Ishikawa (cell line): Measurements from ENCODE around the gene CFAP68.

Experiments
- CEBPB ChIP-seq: IDR thresholded peaks from 2 replicates; pipeline ENCODE4 v1.6.1; 2012
- CREB1 ChIP-seq: IDR thresholded peaks from 2 replicates; pipeline ENCODE4 v1.6.1; 2012; ENCODE audit warnings: low read depth
- EGR1 ChIP-seq: IDR thresholded peaks from 2 replicates; pipeline ENCODE4 v1.6.1; 2012
- EP300 ChIP-seq: IDR thresholded peaks from 2 replicates; pipeline ENCODE4 v1.6.1; 2012; ENCODE audit warnings: borderline replicate concordance
- FOXM1 ChIP-seq: IDR thresholded peaks from 2 replicates; pipeline ENCODE4 v1.6.1; 2012; ENCODE audit warnings: low read depth, borderline replicate concordance
- MAX ChIP-seq: IDR thresholded peaks from 2 replicates; pipeline ENCODE4 v1.6.1; 2012
- NFIC ChIP-seq: IDR thresholded peaks from 2 replicates; pipeline ENCODE4 v1.6.1; 2012
- RAD21 ChIP-seq: IDR thresholded peaks from 2 replicates; pipeline ENCODE4 v1.6.1; 2012; ENCODE audit warnings: low read depth
- REST ChIP-seq: IDR thresholded peaks from 2 replicates; pipeline ENCODE4 v1.6.1; 2012; ENCODE audit warnings: low read depth, mild to moderate bottlenecking
- TAF1 ChIP-seq: IDR thresholded peaks from 2 replicates; pipeline ENCODE4 v1.6.1; 2012; ENCODE audit warnings: low read depth, mild to moderate bottlenecking
- TCF12 ChIP-seq: IDR thresholded peaks from 2 replicates; pipeline ENCODE4 v1.6.1; 2012; ENCODE audit warnings: low read depth
- TEAD4 ChIP-seq: IDR thresholded peaks from 2 replicates; pipeline ENCODE4 v1.6.1; 2012
- USF1 ChIP-seq: IDR thresholded peaks from 2 replicates; pipeline ENCODE4 v1.6.1; 2012
- YY1 ChIP-seq: IDR thresholded peaks from 2 replicates; pipeline ENCODE4 v1.6.1; 2012; ENCODE audit warnings: low read depth
- ZBTB7A ChIP-seq: IDR thresholded peaks from 2 replicates; pipeline ENCODE4 v1.6.1; 2012; ENCODE audit warnings: low read depth

Gene CFAP68

GRCh38 chr11:111916768-111917167 is 37.4 kb downstream of the CFAP68 start:
- no peak for TF ChIP-seq YY1
- no peak for TF ChIP-seq FOXM1
- TF ChIP-seq TCF12, result no peak
- TF ChIP-seq REST, result no peak
- no peak for TF ChIP-seq TAF1
- no peak for TF ChIP-seq CEBPB
- TF ChIP-seq EGR1, result no peak
- TF ChIP-seq MAX, result no peak
- no peak for TF ChIP-seq USF1
- TF ChIP-seq NFIC, result no peak
- TF ChIP-seq EP300, result no peak
- TF ChIP-seq RAD21, result no peak
- no peak for TF ChIP-seq ZBTB7A
- no peak for TF ChIP-seq CREB1

- TF ChIP-seq REST (no peak), TCF12 (no peak), CEBPB (no peak)
Measured at GRCh38 chr11:111917312-111917711, 38.0 kb downstream of the CFAP68 start.

- TF ChIP-seq CREB1, result no peak
- TF ChIP-seq YY1, result no peak
Measured at GRCh38 chr11:111917788-111918187, 38.4 kb downstream of the CFAP68 start.

- TF ChIP-seq CREB1, result no peak
- TF ChIP-seq FOXM1, result no peak
- TF ChIP-seq USF1, result no peak
- TF ChIP-seq TAF1, result no peak
- no peak for TF ChIP-seq EGR1
- TF ChIP-seq TCF12, result peak; percentile 70; the same call in 1 of the 2 replicates
- no peak for TF ChIP-seq REST
- no peak; the same call in 1 of the 2 replicates for TF ChIP-seq CEBPB
- TF ChIP-seq MAX, result peak; percentile 50
- TF ChIP-seq YY1, result no peak
- no peak for TF ChIP-seq ZBTB7A
- TF ChIP-seq TEAD4, result peak; percentile 36; the same call in 1 of the 2 replicates
- peak; percentile 61; the same call in 1 of the 2 replicates for TF ChIP-seq EP300
- TF ChIP-seq NFIC, result peak; percentile 57
- TF ChIP-seq RAD21, result no peak
Measured at GRCh38 chr11:111918390-111919256, 39.3 kb downstream of the CFAP68 start, which contains the start of gene C11orf52. C11orf52 (plus strand) TSS chr11:111918913; CDS start chr11:111918973, 60 bp downstream.
